GM12878 (cell line): ENCODE results near the gene PRPS1. TPM values are rescaled to one million over a fixed set of nuclear protein-coding genes. Genes with fewer than 3 reads are reported as not detected.

Source experiments
- ATAC-seq: fragments of 200-7000 bp; cut with Tn5 transposase; 3 replicates; pipeline ENCODE4 v1.9.1; 2020; ENCODE audit warnings: mild to moderate bottlenecking, moderate library complexity
- BruUV-seq: library from RNA; stranded (reverse); fragments of 400-500 nt; replicated peaks from 2 replicates; lab custom pipeline; 2021; lab: Mats Ljungman, UMichigan
- CTCF ChIA-PET: fragments of 300-600 bp; sonication (Branson Sonifier 250); formaldehyde crosslinking; extraction: SDS; loops from one replicate; lab custom pipeline; 2021; ENCODE audit warnings: inconsistent platforms; lab: Yijun Ruan, JAX
- POLR2A ChIA-PET: fragments of 350-600 bp; formaldehyde crosslinking; extraction: SDS; loops from one replicate; lab custom pipeline; 2021; ENCODE audit warnings: inconsistent platforms; lab: Charles Lee
- RAD21 ChIA-PET: fragments of 300-600 bp; sonication (Branson Sonifier 250); formaldehyde crosslinking; loops from one replicate; lab custom pipeline; 2023; ENCODE audit warnings: antibody characterized with exemption; ENCODE audit not compliant: unreplicated experiment; lab: Charles Lee
- SMC1A ChIA-PET: fragments of 300-600 bp; sonication (Branson Sonifier 250); formaldehyde crosslinking; loops from one replicate; lab custom pipeline; 2023; ENCODE audit not compliant: unreplicated experiment, uncharacterized antibody; lab: Charles Lee
- DNase-seq: peaks from one replicate; pipeline ENCODE4 v3.0.0-alpha.2; 2011; ENCODE audit warnings: low read depth, low spot score
- FAIRE-seq: peaks from 3 replicates; lab custom pipeline; 2011; peaks lifted over from hg19 to GRCh38; lab: Jason Lieb, UNC
- H2AFZ ChIP-seq: 2 replicates; pipeline ENCODE4 v1.6.0; 2011; ENCODE audit warnings: low read depth, low read length, control low read depth; ENCODE audit not compliant: control insufficient read depth
- H3K27ac ChIP-seq: 2 replicates; pipeline ENCODE4 v1.5.1; 2011; ENCODE audit warnings: control low read depth; ENCODE audit not compliant: control insufficient read depth, insufficient read depth
- H3K27me3 ChIP-seq, 2 experiments: replicated peaks in 1 of 2; 2 replicates each; pipeline versions ENCODE4 v1.6.0 to v1.6.1; 2011; ENCODE audit warnings: low read length in 1 of 2; ENCODE audit not compliant: control insufficient read depth in 2 of 2, insufficient read depth in 2 of 2
- H3K36me3 ChIP-seq, 2 experiments: 2 replicates each; pipeline ENCODE4 v1.5.1; 2011; ENCODE audit warnings: low read length in 1 of 2; ENCODE audit not compliant: control insufficient read depth in 2 of 2, insufficient read depth in 2 of 2
- H3K4me1 ChIP-seq: 2 replicates; pipeline ENCODE4 v1.6.1; 2011; ENCODE audit warnings: mild to moderate bottlenecking, low read length, moderate library complexity, mixed read lengths; ENCODE audit not compliant: control insufficient read depth, insufficient read depth
- H3K4me2 ChIP-seq: 2 replicates; pipeline ENCODE4 v1.6.0; 2011; ENCODE audit warnings: control low read depth; ENCODE audit not compliant: control insufficient read depth, insufficient read depth
- H3K4me3 ChIP-seq: fragments of 200-600 bp; sonication (generic); 2 replicates; pipeline ENCODE4 v1.5.1; 2016
- H3K79me2 ChIP-seq: 2 replicates; pipeline ENCODE4 v1.6.0; 2011; ENCODE audit warnings: low read length; ENCODE audit not compliant: control insufficient read depth, insufficient read depth
- H3K9ac ChIP-seq: 2 replicates; pipeline ENCODE4 v1.8.0; 2011; ENCODE audit warnings: low read length, control low read depth, mixed read lengths; ENCODE audit not compliant: control insufficient read depth, insufficient read depth
- H3K9me3 ChIP-seq: replicated peaks from 3 replicates; pipeline ENCODE4 v1.5.1; 2011; ENCODE audit warnings: mild to moderate bottlenecking, low read length; ENCODE audit not compliant: control insufficient read depth, insufficient read depth
- H4K20me1 ChIP-seq: 2 replicates; pipeline ENCODE4 v1.6.0; 2011; ENCODE audit not compliant: control insufficient read depth, insufficient read depth
- BCLAF1 ChIP-seq: fragments of 450-650 bp; IDR thresholded peaks from 2 replicates; pipeline ENCODE4 v1.6.1; 2017; ENCODE audit warnings: antibody characterized with exemption, mild to moderate bottlenecking, moderate library complexity
- IKZF1 ChIP-seq: fragments of 450-650 bp; conservative IDR thresholded peaks from 2 replicates; pipeline ENCODE4 v1.6.1; 2017; ENCODE audit warnings: antibody characterized with exemption, mild to moderate bottlenecking
- NRF1 ChIP-seq: conservative IDR thresholded peaks from 2 replicates; pipeline ENCODE4 v1.6.1; 2011; ENCODE audit warnings: mild to moderate bottlenecking, low read depth, low read length, improper control_type of control experiment
- STAT3 ChIP-seq: IDR thresholded peaks from 2 replicates; pipeline ENCODE4 v1.6.1; 2011; ENCODE audit warnings: low read depth, low read length, improper control_type of control experiment
- ZSCAN29 ChIP-seq: fragments of 450-650 bp; IDR thresholded peaks from 2 replicates; pipeline ENCODE4 v1.6.1; 2017; ENCODE audit warnings: mild to moderate bottlenecking, moderate library complexity
- WGBS: methylation state at CpG from one replicate; pipeline ENCODE4 v1.1.6; 2016; ENCODE audit warnings: low lambda C conversion rate; ENCODE audit not compliant: insufficient replicate concordance, insufficient coverage; ENCODE audit errors: missing lambda C conversion rate; 5-methylcytosine and 5-hydroxymethylcytosine counted together
- in situ Hi-C: fragments of 300-500 bp; cut with MboI; formaldehyde crosslinking; loops from 9 replicates; pipeline ENCODE4 v1.14.3; 2018; ENCODE audit warnings: mixed read lengths
- intact Hi-C: fragments of 100-400 bp; cut with micrococcal nuclease; formaldehyde crosslinking; loops from one replicate; pipeline ENCODE4 v1.14.2; 2022; ENCODE audit not compliant: unreplicated experiment
- polyA plus RNA-seq, 11 experiments: library from polyadenylated mRNA; depleted of rRNA in 4 of 11; unstranded in 6 of 11; stranded (reverse) in 5 of 11; fragments of >200 nt; fragmentation: Nextera tagmentation in 4 of 11; fragmentation: Illumina TruSeq in 1 of 11; extraction: Ambion mirVana in 4 of 11; extraction: Trizol in 1 of 11; gene quantifications; 1 replicate in 1 of 11; 2 replicates in 10 of 11; pipeline versions ENCODE4 v1.2.1 to v1.2.3, GENCODE V29; 2011 to 2016; ENCODE audit warnings: inconsistent platforms in 2 of 11, missing spikeins in 2 of 11, low read depth in 1 of 11
- total RNA-seq, 4 experiments: library from RNA; depleted of rRNA in 3 of 4; stranded (reverse); fragments of >200 nt in 3 of 4; fragmentation: Illumina TruSeq in 1 of 4; extraction: Trizol in 1 of 4; gene quantifications; 2 replicates each; pipeline versions ENCODE4 v1.2.1 to v1.2.3, GENCODE V29; 2013 to 2021

PRPS1 gene
- total and polyA plus RNA-seq, 10 of the 15 experiments (the other 5 are each of a cell fraction or from before 2014, with no cell fraction given): 26.5 to 86.5 (median 61.1) TPM

- TF ChIP-seq BCLAF1 (no peak), IKZF1 (no peak)
These were observed 20.0 kb downstream of the PRPS1 start (continued) for GRCh38 chrX:107648332-107648731.

GRCh38 chrX:107654566-107654871 is 26.2 kb downstream of the PRPS1 start:
- ATAC-seq (no peak), FAIRE-seq (no peak), DNase-seq (no peak)
- H3K4me1 ChIP-seq: no peaks in the 10 kb centered on the region
- CTCF ChIA-PET: interaction anchor here (0.7 to 15.9 kb wide), 14 partner anchors 9 to 627 kb away, joined by 3 to 289 read pairs (median 3); partner anchors contain the start of genes NCBP2L, PRPS1 and TSC22D3
- RAD21 ChIA-PET: interaction anchor here (1.5 to 2.2 kb wide), 2 partner anchors 18 to 123 kb away, joined by 4 to 13 read pairs; partner anchors contain the start of gene NCBP2L
- intact Hi-C loops (no loop called here), in situ Hi-C loops (no loop called here)
- no peak overlapping the region for H2AFZ ChIP-seq
- no peaks in the 10 kb centered on the region for H4K20me1 ChIP-seq
- no peaks in the 10 kb centered on the region for H3K36me3 ChIP-seq
- 64% methylated on average over 2 of the region's 2 CpGs for WGBS
- no TSS peak for BruUV-seq
- POLR2A ChIA-PET: no interaction called here
- H3K9me3 ChIP-seq: no peaks in the 10 kb centered on the region
- no peak overlapping the region for H3K4me2 ChIP-seq
- SMC1A ChIA-PET: interaction anchor here (0.7 to 1.0 kb wide), 5 partner anchors 13 to 173 kb away, joined by 3 to 5 read pairs (median 4); partner anchors contain the start of gene NCBP2L
- TF ChIP-seq STAT3 (no peak), ZSCAN29 (no peak), NRF1 (no peak)
- H3K4me3 ChIP-seq: no peak overlapping the region
- H3K79me2 ChIP-seq: no peaks in the 10 kb centered on the region
- no peaks in the 10 kb centered on the region for H3K27me3 ChIP-seq
- H3K9ac ChIP-seq: no peak overlapping the region
- no peak overlapping the region for H3K27ac ChIP-seq
